ENCODE results near the gene SLC4A7.
"Not testable (repeated sequence)": the region's sequence is repeated elsewhere in the genome, so short reads cannot be mapped to it uniquely, and the experiment has no call there.

The SLC4A7 gene

DNA sequence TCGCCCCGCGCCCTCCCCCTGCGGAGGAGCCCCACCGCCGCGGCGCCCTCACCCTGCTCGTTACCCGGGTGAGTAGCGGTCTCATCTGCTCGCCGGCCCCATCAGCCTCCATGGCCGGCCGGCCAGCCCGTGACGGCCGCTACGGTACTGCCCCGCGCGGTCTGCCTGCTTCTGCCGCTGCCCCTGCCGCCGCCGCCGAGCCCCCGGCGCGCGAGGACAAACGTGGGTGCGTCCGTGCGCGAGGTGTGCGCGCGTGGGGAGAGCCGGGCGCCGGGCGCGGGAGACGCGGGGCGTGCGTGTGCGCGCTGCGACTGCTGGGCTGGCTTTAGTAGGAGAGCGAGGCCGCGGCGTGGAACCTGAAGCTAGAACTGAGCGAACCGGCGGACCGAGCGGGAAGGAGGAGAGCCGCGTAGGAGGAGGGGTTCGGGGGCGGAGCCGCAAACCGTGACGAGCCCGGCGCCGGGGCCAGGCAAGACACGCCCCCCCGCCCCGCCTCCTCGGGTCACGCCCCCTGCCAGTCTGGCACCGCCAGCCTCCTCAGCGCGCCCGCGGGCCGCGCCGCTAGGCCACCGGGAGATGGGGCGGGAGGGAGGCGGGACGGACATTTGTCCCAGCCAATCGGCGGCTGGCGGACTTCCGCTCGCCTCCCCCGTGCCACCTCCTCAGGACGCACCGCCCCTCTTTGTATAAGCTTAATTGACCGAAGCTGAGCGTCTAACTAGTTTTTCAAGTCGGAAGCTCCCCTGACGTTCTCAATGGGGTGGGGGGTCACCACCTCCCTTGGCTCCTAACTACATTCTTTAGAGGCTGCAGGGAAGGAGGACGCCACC is at the start of gene SLC4A7:
SLC4A7 (minus strand) TSS at position 370 of the 830 bp plus-strand sequence; CDS start at position 112, 258 bp downstream.
- DNase-seq (ENCODE audit: low read depth in 3 of 3, low spot score in 1 of 3), result peak; percentile 96 to 99 (median 98)

DNA sequence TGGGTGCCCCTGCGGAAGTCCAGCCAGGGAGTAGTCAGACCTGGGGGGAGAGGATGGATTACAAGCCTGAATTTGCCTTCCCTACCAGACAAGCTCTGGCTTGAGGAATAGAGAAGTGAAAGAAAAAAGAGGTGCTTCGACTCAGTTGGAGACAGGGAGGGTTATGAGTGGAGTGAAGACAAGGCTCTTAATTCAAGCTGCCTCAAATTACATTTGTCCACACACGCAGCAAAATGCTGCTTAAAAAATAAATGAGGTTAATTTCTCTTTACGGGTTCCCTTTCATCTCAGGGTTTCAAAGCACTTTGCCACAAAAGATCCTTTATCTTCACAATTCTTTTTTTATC is 49.0 kb upstream of the SLC4A7 start:
- DNase-seq (ENCODE audit: low read depth in 3 of 3, low spot score in 1 of 3), result no peak

DNA sequence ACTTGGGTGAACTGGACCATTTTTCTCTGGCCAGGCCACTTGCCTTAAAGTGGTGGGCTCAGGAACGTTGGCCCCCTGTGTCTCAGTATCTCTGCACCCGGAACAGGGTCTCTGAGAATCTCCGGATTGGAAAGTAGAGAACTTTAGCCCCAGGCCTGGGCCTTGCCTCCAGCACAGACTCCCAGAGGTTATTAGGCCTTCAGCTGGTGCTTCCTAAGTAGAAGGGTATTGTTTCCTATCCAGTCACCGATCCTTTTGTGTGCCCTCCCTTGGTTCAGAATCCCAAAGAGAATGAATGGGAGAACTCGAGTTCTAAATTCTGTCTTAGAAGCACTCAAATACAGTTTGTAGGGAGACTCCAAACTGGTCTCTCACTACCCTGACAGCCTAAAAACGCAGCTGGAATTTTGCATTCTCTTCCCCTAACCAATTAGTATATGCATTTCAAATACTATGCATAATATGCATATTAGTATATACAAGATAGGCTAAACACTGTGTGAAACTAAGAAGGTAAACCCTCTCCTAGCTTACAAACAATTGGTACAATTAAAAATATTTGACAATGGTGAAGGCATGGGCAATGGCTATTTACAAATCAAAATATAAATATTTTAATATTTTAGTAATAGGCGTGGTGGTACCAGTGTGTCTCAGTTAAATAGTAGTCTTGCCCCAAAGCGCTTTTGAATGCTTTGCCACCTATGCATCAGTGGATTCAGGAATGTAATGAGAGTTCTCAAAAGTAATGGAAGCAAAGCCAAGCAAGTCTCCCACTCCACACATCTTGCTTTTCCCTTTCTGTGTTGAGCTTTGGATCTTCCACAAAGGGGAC is 48.5 kb upstream of the SLC4A7 start:
- DNase-seq (ENCODE audit: low read depth in 3 of 3, low spot score in 1 of 3), result no peak

DNA sequence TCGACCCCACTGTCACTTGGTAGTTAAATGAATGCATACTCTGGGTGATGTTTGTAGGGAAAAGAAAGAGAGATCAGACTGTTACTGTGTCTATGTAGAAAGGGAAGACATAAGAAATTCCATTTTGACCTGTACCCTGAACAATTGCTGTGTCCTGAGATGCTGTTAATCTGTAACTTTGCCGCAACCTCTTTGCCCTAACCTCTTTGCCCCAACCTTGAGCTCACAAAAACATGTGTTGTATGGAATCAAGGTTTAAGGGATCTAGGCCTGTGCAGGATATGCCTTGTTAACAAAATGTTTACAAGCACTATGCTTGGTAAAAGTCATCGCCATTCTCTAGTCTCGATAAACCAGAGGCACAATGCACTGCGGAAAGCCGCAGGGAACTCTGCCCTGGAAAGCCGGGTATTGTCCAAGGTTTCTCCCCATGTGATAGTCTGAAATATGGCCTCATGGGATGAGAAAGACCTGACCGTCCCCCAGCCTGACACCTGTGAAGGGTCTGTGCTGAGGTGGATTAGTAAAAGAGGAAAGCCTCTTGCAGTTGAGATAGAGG is 47.1 kb upstream of the SLC4A7 start:
- not testable (repeated sequence) for DNase-seq (ENCODE audit: low read depth in 3 of 3, low spot score in 1 of 3)

DNA sequence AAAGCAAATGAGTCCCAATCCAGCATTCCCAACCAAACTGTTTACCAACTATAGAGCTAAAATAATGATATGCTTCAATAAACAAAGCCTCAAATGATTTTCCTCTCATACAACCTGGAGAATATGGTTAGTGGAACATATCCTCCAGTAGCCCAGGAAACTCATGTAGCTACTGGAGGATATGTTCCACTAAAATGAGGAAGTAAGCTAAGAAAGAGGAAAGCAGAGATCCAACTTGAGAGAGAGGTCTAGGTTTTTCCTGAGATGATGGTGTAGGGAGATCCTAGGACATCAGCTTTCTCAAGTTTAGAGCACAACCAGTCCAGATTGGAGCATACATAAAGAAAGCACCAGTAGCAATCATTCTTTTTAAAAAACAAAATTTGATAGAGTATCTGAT is 44.6 kb upstream of the SLC4A7 start:
- no peak for DNase-seq (ENCODE audit: low read depth in 3 of 3, low spot score in 1 of 3)

DNA sequence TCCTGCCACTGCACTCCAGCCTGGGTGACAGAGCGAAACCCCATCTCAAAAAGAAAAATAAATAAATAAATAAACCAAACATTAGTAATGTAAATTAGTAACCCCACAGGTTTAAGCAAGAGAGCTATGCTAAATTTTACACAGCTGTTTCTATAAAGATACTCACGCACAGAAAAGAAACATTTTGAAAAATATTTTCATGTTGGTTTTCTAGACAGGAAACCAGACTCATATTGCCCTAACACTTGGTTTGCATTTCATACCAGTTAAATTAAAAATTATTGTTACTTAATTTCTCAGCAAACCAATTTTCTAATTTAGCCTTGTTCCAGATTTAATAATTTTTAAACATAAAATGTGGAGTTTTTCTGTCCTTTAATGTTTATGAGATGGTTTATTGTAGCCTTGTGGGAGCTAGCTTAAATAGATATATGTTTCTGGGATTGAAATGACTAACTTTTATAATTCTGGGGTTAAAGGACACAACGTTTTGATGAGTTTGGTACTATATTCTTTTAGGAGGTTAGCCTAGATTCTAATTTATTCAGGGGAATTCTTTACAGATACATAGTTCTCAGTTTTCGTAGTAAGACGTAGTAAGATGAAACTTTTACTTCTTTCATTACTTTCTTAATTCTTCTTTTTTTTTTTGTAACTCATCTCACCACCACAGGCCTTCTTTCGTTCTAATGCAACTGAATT is 42.6 kb upstream of the SLC4A7 start:
- no peak for DNase-seq (ENCODE audit: low read depth in 3 of 3, low spot score in 1 of 3)

DNA sequence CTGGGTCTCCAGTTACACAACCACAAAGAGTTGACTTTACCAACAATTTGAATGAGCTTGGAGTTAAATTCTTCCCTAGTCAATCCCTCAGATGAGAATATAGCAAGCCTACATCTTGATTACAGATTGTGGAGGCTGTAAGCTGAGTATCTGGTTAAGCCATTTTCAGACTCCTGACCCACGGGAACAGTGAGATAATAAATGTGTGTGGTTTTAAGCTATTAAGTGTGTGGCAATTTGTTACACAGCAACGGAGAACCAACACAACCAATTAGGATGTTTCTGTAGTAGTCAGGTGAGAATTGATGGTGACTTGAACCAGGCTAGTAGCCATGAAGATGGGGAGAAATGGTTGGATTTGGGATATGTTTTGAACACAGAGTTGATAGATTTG is 37.7 kb upstream of the SLC4A7 start:
- no peak for DNase-seq (ENCODE audit: low read depth in 3 of 3, low spot score in 1 of 3)

DNA sequence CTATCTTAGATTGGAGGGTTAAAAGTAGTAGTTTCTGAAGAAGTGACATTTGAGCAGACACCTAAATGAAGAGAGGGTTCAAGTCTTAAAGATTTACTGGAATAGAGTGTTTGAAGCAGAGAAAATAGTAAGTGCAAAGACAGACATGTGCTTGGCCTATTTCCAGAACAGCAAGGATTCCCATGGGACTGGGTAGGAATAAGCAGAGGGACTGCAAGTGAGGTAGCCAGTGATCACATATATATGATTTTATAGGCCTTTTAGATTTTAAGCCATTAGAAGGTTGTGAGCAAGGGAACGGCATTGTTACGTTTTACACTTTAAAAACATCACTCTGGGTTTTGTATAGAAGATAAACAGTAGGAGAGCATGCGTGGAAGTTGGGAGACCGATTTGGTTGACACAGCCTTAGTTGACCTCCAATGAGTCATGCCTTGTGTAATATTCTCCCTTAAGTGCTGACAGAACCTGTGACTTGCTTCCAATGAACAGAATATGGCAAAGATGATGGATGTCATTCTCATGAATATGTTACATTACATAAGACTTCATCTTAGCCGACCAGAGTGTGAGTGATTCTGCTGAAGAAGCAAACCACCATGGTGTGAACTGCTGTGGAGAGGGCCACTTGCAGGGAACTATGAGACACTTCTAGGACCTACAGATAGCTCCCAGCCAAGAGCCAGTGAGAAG is 37.1 kb upstream of the SLC4A7 start:
- no peak for DNase-seq (ENCODE audit: low read depth in 3 of 3, low spot score in 1 of 3)

DNA sequence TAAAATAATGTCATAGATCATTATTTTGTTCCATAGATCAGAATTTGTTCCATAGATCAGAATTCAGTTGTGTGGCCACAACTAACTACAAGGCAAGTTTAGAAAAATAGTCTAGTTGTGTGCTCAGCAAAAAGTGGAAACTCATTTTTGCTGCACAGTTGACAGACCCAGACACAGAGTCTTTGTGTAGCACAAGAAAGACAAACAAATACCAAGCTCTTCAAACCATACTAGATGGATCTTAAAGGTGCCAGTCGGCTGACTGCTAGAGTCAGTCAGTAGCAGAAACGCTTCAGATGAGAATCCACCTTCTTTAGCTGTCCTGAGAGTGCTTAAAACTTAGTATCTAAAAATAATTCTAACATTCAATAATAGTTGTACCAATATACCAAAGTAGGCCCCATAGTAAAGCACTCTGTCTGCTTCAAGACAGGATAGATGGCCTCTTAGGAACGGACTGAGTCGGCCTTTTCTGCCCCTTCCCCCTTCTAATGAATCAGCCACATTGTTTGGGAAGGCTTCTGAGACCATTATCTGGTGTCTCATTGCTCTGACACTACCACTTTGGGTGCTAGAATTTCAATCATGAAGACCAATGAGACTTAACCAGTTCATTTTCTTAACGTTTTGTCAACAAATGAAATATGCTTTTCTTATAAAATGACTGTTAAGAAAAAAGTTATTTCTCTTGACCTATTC is 27.7 kb upstream of the SLC4A7 start:
- no peak for DNase-seq (ENCODE audit: low read depth in 3 of 3, low spot score in 1 of 3)

DNA sequence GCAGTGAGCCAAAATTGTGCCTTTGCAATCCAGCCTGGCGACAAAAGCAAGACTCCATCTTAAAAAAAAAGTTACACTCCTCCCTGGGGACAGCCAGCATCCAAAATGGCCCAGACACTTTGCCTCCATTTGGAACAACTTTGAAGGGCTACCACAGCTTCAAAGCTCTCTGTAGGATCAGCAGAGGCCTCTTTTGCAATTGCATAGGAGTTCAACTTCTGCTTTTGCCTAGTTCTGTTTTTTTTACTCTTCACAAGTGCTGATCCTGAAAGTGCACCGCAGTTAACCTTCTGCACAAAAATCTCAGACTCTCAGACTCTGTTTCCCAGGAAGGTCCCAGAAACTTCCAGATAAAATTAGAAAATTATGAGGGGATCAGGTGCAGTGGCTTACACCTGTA is 25.2 kb upstream of the SLC4A7 start:
- no peak for DNase-seq (ENCODE audit: low read depth in 3 of 3, low spot score in 1 of 3)

DNA sequence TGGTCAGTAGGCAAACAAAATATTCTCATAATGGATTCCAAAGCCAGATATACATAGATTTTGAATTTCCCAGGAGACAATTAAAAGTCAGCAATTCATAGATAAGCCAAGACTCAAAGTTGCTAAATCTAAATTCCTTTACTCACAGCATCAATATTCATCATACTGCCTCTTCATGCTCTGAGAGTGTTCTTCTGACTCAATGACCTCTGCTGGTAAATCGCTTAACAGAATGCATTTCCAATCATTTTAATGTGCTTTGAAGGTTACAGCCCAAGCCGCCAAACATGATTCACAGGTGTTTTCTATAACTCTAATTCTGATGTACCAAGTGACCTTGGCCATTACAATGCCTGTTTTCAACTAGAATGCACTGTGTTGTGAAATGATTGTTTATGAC is 24.2 kb upstream of the SLC4A7 start:
- DNase-seq (ENCODE audit: low read depth in 3 of 3, low spot score in 1 of 3), result no peak

DNA sequence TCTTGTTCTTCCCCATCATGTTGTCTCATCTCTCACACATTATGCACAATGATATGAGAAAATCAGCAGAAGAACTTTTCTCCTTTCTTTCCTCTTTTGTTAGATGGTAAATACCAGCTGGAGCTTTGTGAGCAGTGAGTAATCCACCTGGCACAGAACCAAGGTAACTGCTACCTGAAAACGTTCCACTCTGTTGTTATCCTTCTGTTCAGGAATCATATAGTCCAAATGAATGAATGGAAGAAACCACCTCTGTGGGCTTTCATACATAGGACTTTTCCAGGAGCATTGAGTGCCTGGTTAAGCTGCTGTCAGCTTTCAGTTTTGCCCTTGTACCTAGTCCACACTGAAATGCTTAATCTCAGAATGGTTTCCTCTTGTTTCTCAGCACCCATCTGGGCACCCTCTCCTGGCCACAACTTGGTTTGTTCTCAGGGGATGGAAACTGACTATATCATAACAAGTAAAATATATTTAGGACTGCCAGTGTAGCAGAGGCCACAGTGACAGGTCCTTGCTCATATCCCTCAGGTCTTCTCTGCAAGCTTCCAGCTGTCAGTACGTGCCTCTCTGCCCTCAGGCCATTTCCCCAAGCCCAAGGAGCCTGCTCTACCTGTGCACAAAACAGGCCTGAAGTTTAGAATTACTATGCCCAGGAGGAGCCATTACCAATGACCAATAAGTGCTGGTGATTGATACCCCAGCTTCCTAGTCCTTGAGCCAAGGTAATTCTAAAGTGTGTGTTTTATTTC is 23.5 kb upstream of the SLC4A7 start:
- no peak for DNase-seq (ENCODE audit: low read depth in 3 of 3, low spot score in 1 of 3)

DNA sequence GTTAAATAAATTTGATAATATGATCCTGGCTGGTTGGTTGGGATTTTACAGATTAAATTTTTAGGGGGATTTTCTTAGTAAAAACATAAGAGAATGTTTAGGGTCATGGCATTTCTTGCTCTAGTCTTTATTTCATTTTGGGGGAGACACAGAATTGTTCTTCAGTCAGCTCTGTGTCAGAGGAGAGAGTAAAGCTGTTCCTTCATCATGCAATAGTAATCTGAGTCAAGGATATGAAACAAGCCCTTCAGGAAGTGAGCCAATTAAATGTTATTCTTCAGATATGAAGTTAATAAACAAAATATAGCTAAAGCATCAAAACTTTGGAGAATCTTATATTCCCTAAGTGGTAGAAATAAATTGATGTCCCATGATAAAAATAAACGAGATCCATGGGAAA is 22.9 kb upstream of the SLC4A7 start:
- no peak for DNase-seq (ENCODE audit: low read depth in 3 of 3, low spot score in 1 of 3)

DNA sequence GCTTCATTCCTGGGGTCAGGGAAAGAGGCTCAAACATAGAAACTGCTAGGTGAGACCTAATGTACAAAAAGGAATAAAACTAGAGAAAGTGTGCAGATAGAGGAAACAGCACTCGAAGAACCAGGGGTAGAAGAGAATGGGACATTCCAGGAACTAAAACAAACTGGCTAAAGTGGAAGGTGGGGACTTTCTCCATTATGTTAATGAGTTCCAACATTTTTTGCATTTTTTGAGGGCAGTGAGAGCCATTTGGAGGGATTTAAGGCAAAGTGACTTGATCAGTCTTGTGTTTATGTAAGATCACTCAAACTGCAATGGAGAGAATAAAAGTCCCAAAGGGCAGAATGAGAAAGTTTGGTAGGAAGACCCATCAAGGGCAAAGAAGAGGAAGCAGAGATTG is 20.6 kb upstream of the SLC4A7 start:
- no peak for DNase-seq (ENCODE audit: low read depth in 3 of 3, low spot score in 1 of 3)

DNA sequence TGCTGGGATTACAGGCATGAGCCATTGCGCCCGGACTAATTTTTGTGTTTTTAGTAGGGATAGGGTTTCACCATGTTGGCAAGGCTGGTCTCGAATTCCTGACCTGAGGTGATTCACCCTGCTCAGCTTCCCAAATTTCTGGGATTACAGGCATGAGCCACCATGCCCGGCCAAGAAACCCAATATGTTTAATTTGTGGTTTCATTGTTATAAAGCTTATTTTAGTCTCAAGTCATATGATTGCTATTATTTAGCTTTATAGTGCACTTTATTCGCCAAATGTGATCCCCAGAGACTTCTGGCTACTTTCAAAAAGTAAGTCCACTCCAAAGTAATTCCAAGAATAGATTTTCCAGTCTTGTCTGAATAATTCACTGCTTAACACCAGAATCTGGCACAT is 19.3 kb upstream of the SLC4A7 start:
- DNase-seq (ENCODE audit: low read depth in 3 of 3, low spot score in 1 of 3), result no peak

DNA sequence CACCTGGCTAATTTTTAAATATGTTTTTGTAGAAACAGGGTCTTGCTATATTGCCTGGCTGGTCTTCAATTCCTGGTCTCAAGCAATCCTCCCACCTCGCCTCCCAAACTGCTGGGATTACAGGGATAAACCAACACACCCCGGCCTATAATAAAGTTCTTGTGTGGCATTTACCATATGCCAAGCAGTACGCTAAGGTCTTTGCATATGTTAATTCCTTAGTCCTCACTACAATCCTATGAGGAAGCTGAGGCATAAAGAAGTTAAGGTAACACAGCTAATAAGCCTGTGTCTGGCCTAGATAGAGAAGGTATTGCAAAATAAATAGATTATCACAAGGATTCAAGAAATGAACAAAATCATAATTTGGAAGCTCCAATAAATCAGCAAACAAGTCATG is 17.6 kb upstream of the SLC4A7 start:
- DNase-seq (ENCODE audit: low read depth in 3 of 3, low spot score in 1 of 3), result no peak

DNA sequence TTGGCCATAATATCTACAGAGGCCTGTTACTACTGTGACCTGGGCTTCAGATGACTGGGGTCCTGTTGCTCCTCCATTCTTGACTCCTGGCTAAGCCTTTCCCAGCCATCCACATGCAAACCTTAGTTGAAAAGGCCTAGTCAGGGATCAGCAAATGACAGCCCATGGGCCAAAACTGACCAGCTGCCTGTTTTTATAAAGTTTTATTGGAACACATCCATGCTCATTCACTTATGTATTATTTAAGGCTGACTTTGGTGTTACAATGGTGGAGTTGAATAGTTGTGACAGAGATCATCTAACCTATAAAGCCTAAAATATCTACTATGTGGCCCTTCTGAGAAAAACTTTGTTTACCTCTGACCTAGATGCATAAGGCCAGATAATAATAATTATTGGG is 16.8 kb upstream of the SLC4A7 start:
- DNase-seq (ENCODE audit: low read depth in 3 of 3, low spot score in 1 of 3), result no peak

DNA sequence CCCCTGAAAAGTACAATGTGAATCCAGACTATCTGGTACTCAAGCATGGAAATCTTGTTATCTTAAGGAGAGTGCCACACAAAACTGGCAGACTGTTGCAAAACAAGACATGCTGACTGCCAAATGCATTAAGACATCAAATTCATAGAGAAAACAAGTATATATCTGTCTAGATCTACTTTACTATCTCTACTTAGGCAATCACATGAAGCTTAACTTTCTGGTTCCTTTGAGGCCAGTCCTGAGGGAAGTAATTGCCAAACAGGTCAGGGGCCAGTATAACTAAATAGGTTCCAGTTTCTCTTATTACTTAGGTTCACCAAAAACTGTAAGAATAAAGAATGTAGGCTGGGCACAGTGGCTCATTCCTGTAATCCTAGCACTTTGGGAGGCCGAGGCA is 15.9 kb upstream of the SLC4A7 start:
- DNase-seq (ENCODE audit: low read depth in 3 of 3, low spot score in 1 of 3), result no peak

DNA sequence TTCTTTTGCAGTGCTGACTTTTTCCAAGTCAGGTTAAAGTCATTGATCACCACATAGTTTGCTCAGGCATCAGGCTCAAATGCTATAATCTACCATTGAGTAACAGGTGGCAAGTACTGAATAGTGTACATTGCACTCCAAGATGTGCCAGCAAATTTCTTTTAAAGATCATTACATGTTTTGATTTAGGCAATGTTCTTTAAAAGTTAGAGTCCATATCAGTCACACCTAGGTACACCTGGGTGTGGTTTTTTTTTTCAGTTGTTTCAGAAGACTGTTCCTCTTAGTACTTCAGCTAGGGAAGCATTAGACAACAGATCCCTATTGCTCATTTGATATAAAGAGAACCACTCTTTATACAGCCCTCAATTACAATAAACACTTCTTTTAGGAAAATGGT is 10.6 kb upstream of the SLC4A7 start:
- DNase-seq (ENCODE audit: low read depth in 3 of 3, low spot score in 1 of 3), result no peak

DNA sequence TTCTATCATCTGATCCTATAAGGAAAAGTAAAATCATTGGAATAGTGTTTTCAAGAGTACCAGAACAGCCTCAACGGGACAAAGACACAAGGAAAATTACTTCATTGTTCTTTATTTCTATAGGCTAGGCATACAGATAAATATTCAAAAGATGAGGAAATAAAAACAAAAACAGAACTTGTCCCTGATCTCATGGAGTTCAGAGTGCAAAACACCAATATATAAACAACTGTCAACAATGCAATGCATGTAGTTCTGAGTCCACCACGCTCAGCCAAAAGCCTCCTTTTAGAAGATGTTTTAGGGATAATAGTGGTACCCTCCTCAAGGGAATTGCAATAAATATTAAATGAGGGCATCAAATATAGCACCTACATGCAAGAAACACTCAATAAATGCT is 4.6 kb upstream of the SLC4A7 start:
- DNase-seq (ENCODE audit: low read depth in 3 of 3, low spot score in 1 of 3), result no peak

All from stimulated activated CD4-positive, alpha-beta T cell treated with anti-CD3 and anti-CD28 coated beads, TNF-alpha, amount 100 ng/mL, for 1 hour (primary cell).